Stimulated activated memory B cell treated with anti-CD40 and anti-IgM and Interleukin-4, amounts not matched to agents 10 μg/mL and 1 μg/mL and 100 μg/mL, for 72 hours (primary cell): ENCODE results near the gene ELP4.
A peak's percentile ranks its signal among the peaks of the same experiment; 100 is the strongest.

Source experiments
- ATAC-seq: fragments of 150-1000 bp; cut with Tn5 transposase; 2 replicates; pipeline ENCODE4 v1.10.0; 2021
- H3K27ac Mint-ChIP-seq: one replicate; pipeline ENCODE4 v1.8.0; 2022; ENCODE audit warnings: mild to moderate bottlenecking, mixed read lengths
- H3K27me3 Mint-ChIP-seq: one replicate; pipeline ENCODE4 v1.8.0; 2022; ENCODE audit warnings: mixed read lengths
- H3K36me3 Mint-ChIP-seq: one replicate; pipeline ENCODE4 v1.8.0; 2022; ENCODE audit warnings: mixed read lengths
- H3K4me1 Mint-ChIP-seq: one replicate; pipeline ENCODE4 v1.8.0; 2022; ENCODE audit warnings: mixed read lengths
- H3K4me3 Mint-ChIP-seq: one replicate; pipeline ENCODE4 v1.8.0; 2022; ENCODE audit warnings: mild to moderate bottlenecking, moderate library complexity, mixed read lengths
- H3K9me3 Mint-ChIP-seq: one replicate; pipeline ENCODE4 v1.8.0; 2022; ENCODE audit warnings: mixed read lengths

The ELP4 gene

GRCh38 chr11:31782257-31782656 lies 272.7 kb downstream of the ELP4 start:
- no peaks in the 10 kb centered on the region for H3K27me3 Mint-ChIP-seq
- no peaks in the 10 kb centered on the region for H3K4me1 Mint-ChIP-seq
- H3K4me3 Mint-ChIP-seq, result no peak overlapping the region
- H3K9me3 Mint-ChIP-seq, result peaks cover 3% of the 10 kb centered on the region
- peaks cover 14% of the 10 kb centered on the region for H3K36me3 Mint-ChIP-seq
- no peak for ATAC-seq
- H3K27ac Mint-ChIP-seq, result no peak overlapping the region

GRCh38 chr11:31783252-31783651 lies 273.7 kb downstream of the ELP4 start:
- no peaks in the 10 kb centered on the region for H3K4me1 Mint-ChIP-seq
- no peaks in the 10 kb centered on the region for H3K27me3 Mint-ChIP-seq
- no peak overlapping the region for H3K27ac Mint-ChIP-seq
- H3K4me3 Mint-ChIP-seq, result no peak overlapping the region
- no peaks in the 10 kb centered on the region for H3K9me3 Mint-ChIP-seq
- peaks cover 8% of the 10 kb centered on the region for H3K36me3 Mint-ChIP-seq
- no peak for ATAC-seq

- peaks cover 8% of the 10 kb centered on the region for H3K36me3 Mint-ChIP-seq
- no peak for ATAC-seq
- no peak overlapping the region for H3K4me3 Mint-ChIP-seq
- H3K27ac Mint-ChIP-seq, result no peak overlapping the region
- no peaks in the 10 kb centered on the region for H3K4me1 Mint-ChIP-seq
- no peaks in the 10 kb centered on the region for H3K27me3 Mint-ChIP-seq
- no peaks in the 10 kb centered on the region for H3K9me3 Mint-ChIP-seq
Observed at GRCh38 chr11:31784611-31785010, 275.0 kb downstream of the ELP4 start.

- Mint-ChIP-seq H3K36me3 (peaks cover 8% of the 10 kb centered on the region), H3K9me3 (no peaks in the 10 kb centered on the region)
Observed at GRCh38 chr11:31786996-31787685, 277.6 kb downstream of the ELP4 start.

GRCh38 chr11:31788085-31788484 lies 278.5 kb downstream of the ELP4 start:
- Mint-ChIP-seq H3K9me3 (no peaks in the 10 kb centered on the region), H3K27ac (no peak overlapping the region), H3K4me1 (no peaks in the 10 kb centered on the region), H3K36me3 (peaks cover 4% of the 10 kb centered on the region), H3K27me3 (peaks cover 8% of the 10 kb centered on the region), H3K4me3 (no peak overlapping the region)
- no peak for ATAC-seq

More at GRCh38 chr11:31786996-31787685, 277.6 kb downstream of the ELP4 start:
- no peak for ATAC-seq
- no peaks in the 10 kb centered on the region for H3K4me1 Mint-ChIP-seq
- no peak overlapping the region for H3K4me3 Mint-ChIP-seq
- H3K27ac Mint-ChIP-seq, result no peak overlapping the region
- no peaks in the 10 kb centered on the region for H3K27me3 Mint-ChIP-seq

- Mint-ChIP-seq H3K27ac (no peak overlapping the region), H3K27me3 (peaks cover 21% of the 10 kb centered on the region), H3K9me3 (no peaks in the 10 kb centered on the region), H3K4me1 (no peaks in the 10 kb centered on the region), H3K36me3 (no peaks in the 10 kb centered on the region), H3K4me3 (no peak overlapping the region)
- ATAC-seq, result no peak
Observed at GRCh38 chr11:31790649-31791048, 281.1 kb downstream of the ELP4 start.

- Mint-ChIP-seq H3K4me1 (peaks cover 6% of the 10 kb centered on the region), H3K9me3 (peaks cover 3% of the 10 kb centered on the region), H3K36me3 (no peaks in the 10 kb centered on the region), H3K27me3 (peaks cover 35% of the 10 kb centered on the region), H3K27ac (no peak overlapping the region), H3K4me3 (no peak overlapping the region)
- no peak for ATAC-seq
Observed at GRCh38 chr11:31792036-31792435, 282.5 kb downstream of the ELP4 start.

GRCh38 chr11:31792456-31792855 lies 282.9 kb downstream of the ELP4 start:
- Mint-ChIP-seq H3K27me3 (peaks cover 39% of the 10 kb centered on the region), H3K9me3 (peaks cover 3% of the 10 kb centered on the region), H3K36me3 (no peaks in the 10 kb centered on the region), H3K27ac (no peak overlapping the region), H3K4me3 (no peak overlapping the region), H3K4me1 (peaks cover 10% of the 10 kb centered on the region)
- no peak for ATAC-seq

GRCh38 chr11:31793264-31793663 lies 283.7 kb downstream of the ELP4 start:
- Mint-ChIP-seq H3K27me3 (peaks cover 47% of the 10 kb centered on the region), H3K4me3 (no peak overlapping the region)

GRCh38 chr11:31794548-31794947 lies 285.0 kb downstream of the ELP4 start:
- Mint-ChIP-seq H3K27ac (no peak overlapping the region), H3K27me3 (peaks cover 60% of the 10 kb centered on the region), H3K4me3 (no peak overlapping the region), H3K36me3 (no peaks in the 10 kb centered on the region), H3K9me3 (peaks cover 3% of the 10 kb centered on the region), H3K4me1 (peaks cover 16% of the 10 kb centered on the region)
- ATAC-seq, result no peak

More at GRCh38 chr11:31793264-31793663, 283.7 kb downstream of the ELP4 start:
- no peak for ATAC-seq
- H3K4me1 Mint-ChIP-seq, result peaks cover 16% of the 10 kb centered on the region
- no peaks in the 10 kb centered on the region for H3K36me3 Mint-ChIP-seq
- H3K9me3 Mint-ChIP-seq, result peaks cover 3% of the 10 kb centered on the region
- no peak overlapping the region for H3K27ac Mint-ChIP-seq

GRCh38 chr11:31795706-31796498 lies 286.3 kb downstream of the ELP4 start:
- Mint-ChIP-seq H3K9me3 (peaks cover 10% of the 10 kb centered on the region), H3K27ac (no peak overlapping the region), H3K36me3 (peaks cover 5% of the 10 kb centered on the region), H3K4me3 (no peak overlapping the region), H3K4me1 (peaks cover 22% of the 10 kb centered on the region), H3K27me3 (peaks cover 74% of the 10 kb centered on the region)
- ATAC-seq, result no peak

- ATAC-seq, result no peak
- Mint-ChIP-seq H3K36me3 (peaks cover 5% of the 10 kb centered on the region), H3K9me3 (peaks cover 10% of the 10 kb centered on the region), H3K27ac (no peak overlapping the region), H3K4me1 (peaks cover 22% of the 10 kb centered on the region), H3K27me3 (peaks cover 81% of the 10 kb centered on the region), H3K4me3 (no peak overlapping the region)
Observed at GRCh38 chr11:31796499-31797189, 287.1 kb downstream of the ELP4 start.

- Mint-ChIP-seq H3K4me1 (peaks cover 23% of the 10 kb centered on the region), H3K4me3 (peak overlapping the region; percentile 45), H3K27me3 (peaks cover 83% of the 10 kb centered on the region), H3K36me3 (peaks cover 5% of the 10 kb centered on the region), H3K9me3 (peaks cover 10% of the 10 kb centered on the region), H3K27ac (no peak overlapping the region)
- no peak for ATAC-seq
Observed at GRCh38 chr11:31797190-31798056, 287.9 kb downstream of the ELP4 start.

- ATAC-seq, result no peak
- no peak overlapping the region for H3K4me3 Mint-ChIP-seq
- H3K36me3 Mint-ChIP-seq, result peaks cover 5% of the 10 kb centered on the region
- H3K27ac Mint-ChIP-seq, result no peak overlapping the region
- peaks cover 14% of the 10 kb centered on the region for H3K9me3 Mint-ChIP-seq
- H3K27me3 Mint-ChIP-seq, result peaks cover 83% of the 10 kb centered on the region
- H3K4me1 Mint-ChIP-seq, result peaks cover 28% of the 10 kb centered on the region
Observed at GRCh38 chr11:31798057-31798553, 288.5 kb downstream of the ELP4 start.
